Colonic mucosa (tissue), 4 donors: ENCODE measurements around the gene MYZAP. TPM values are rescaled to one million over a fixed set of nuclear protein-coding genes. Genes with fewer than 3 reads are reported as not detected.

Source experiments
- DNase-seq: peaks from one replicate; pipeline ENCODE4 v3.0.0-alpha.2; 2020
- H3K27ac ChIP-seq: fragments of 200-600 bp; one replicate; pipeline ENCODE4 v1.8.0; 2021
- H3K27me3 ChIP-seq: fragments of 200-600 bp; one replicate; pipeline ENCODE4 v1.8.0; 2021
- H3K36me3 ChIP-seq: fragments of 200-600 bp; one replicate; pipeline ENCODE4 v1.8.0; 2021
- H3K4me1 ChIP-seq: fragments of 200-600 bp; one replicate; pipeline ENCODE4 v1.8.0; 2021; ENCODE audit warnings: mild to moderate bottlenecking
- H3K4me3 ChIP-seq: fragments of 200-600 bp; one replicate; pipeline ENCODE4 v1.8.0; 2021
- H3K9ac ChIP-seq, 2 donors: one replicate each; pipeline ENCODE4 v1.7.0; 2013; ENCODE audit warnings: control low read depth in 2 of 2, low read depth in 2 of 2, low read length in 2 of 2
- H3K9me3 ChIP-seq: fragments of 200-600 bp; one replicate; pipeline ENCODE4 v1.8.0; 2021
- CTCF ChIP-seq: fragments of 200-600 bp; IDR thresholded peaks from one replicate; pipeline ENCODE4 v1.8.0; 2022; ENCODE audit warnings: antibody characterized with exemption, mild to moderate bottlenecking
- intact Hi-C: fragments of 100-400 bp; cut with DNase I; formaldehyde crosslinking; loops from one replicate; pipeline ENCODE4 v1.14.1; 2022
- total RNA-seq, 2 donors: library from RNA; stranded (reverse); fragmentation: NEBNext Ultra II Directional in 1 of 2; extraction: Animal tissue kit (Norgen Biotek cat#: 25700) in 1 of 2; gene quantifications; one replicate each; pipeline ENCODE4 v1.2.1, GENCODE V29; 2021
- donor health status: healthy.
- donor health status: DM: no; HTN: no; CAD: no.
- donor health status: DM: no; HTN: no; CAD: no.

The MYZAP gene
- total RNA-seq, 2 donors from 2014 or later = 11.7 to 12.2 TPM

GRCh38 chr15:57705746-57706404, 114.2 kb downstream of the MYZAP start:
- Histone ChIP-seq H3K4me1 (no peaks in the 10 kb centered on the region), H3K4me3 (peak overlapping the region; percentile 86), H3K27me3 (no peaks in the 10 kb centered on the region), H3K27ac (peak overlapping the region; percentile 92), H3K36me3 (no peaks in the 10 kb centered on the region), H3K9ac (peak overlapping the region in 1 of 2 donors; percentile 98), H3K9me3 (no peaks in the 10 kb centered on the region)
- TF ChIP-seq CTCF = no peak
- DNase-seq = no peak
- intact Hi-C loops = no loop called here

GRCh38 chr15:57706405-57707209, 114.9 kb downstream of the MYZAP start, which contains the start of gene POLR2M:
Gene POLR2M (plus strand): TSS chr15:57706714. CDS start chr15:57706843, 129 bp downstream.
- intact Hi-C loops = no loop called here
- no peaks in the 10 kb centered on the region for H3K4me1 ChIP-seq
- TF ChIP-seq CTCF = no peak
- peak within 1 kb of the TSS; percentile 96 to 98 for H3K9ac ChIP-seq
- peak within 1 kb of the TSS; percentile 86 for H3K4me3 ChIP-seq
- peaks cover 6% of the 10 kb centered on the region for H3K36me3 ChIP-seq
- H3K27ac ChIP-seq = peak within 1 kb of the TSS; percentile 92
- DNase-seq = peak; percentile 96
- no peaks in the 10 kb centered on the region for H3K27me3 ChIP-seq
- H3K9me3 ChIP-seq = no peaks in the 10 kb centered on the region

- H3K4me3 ChIP-seq = no peak overlapping the region
- H3K9ac ChIP-seq = no peak overlapping the region
- H3K27me3 ChIP-seq = no peaks in the 10 kb centered on the region
- no peak overlapping the region for H3K27ac ChIP-seq
- intact Hi-C loops = no loop called here
- H3K4me1 ChIP-seq = no peaks in the 10 kb centered on the region
- TF ChIP-seq CTCF = no peak
- DNase-seq = no peak
- H3K9me3 ChIP-seq = no peaks in the 10 kb centered on the region
- peaks cover 12% of the 10 kb centered on the region for H3K36me3 ChIP-seq
Observed at GRCh38 chr15:57708047-57708446, 116.3 kb downstream of the MYZAP start.

GRCh38 chr15:57718309-57718708, 126.6 kb downstream of the MYZAP start:
- Histone ChIP-seq H3K9me3 (no peaks in the 10 kb centered on the region), H3K36me3 (peaks cover 11% of the 10 kb centered on the region), H3K27me3 (no peaks in the 10 kb centered on the region), H3K9ac (no peak overlapping the region), H3K4me3 (no peak overlapping the region), H3K4me1 (no peaks in the 10 kb centered on the region), H3K27ac (no peak overlapping the region)
- intact Hi-C loops = no loop called here
- no peak for TF ChIP-seq CTCF
- DNase-seq = no peak

GRCh38 chr15:57720867-57721266, 129.2 kb downstream of the MYZAP start:
- DNase-seq = no peak
- no peaks in the 10 kb centered on the region for H3K27me3 ChIP-seq
- TF ChIP-seq CTCF = no peak
- intact Hi-C loops = no loop called here
- no peaks in the 10 kb centered on the region for H3K36me3 ChIP-seq
- H3K9me3 ChIP-seq = no peaks in the 10 kb centered on the region
- no peaks in the 10 kb centered on the region for H3K4me1 ChIP-seq
- H3K27ac ChIP-seq = no peak overlapping the region
- no peak overlapping the region for H3K9ac ChIP-seq
- H3K4me3 ChIP-seq = no peak overlapping the region
